DND-41 (cell line): ENCODE measurements around the gene CCL25.

Experiments
- EZH2 ChIP-seq: IDR thresholded peaks from 3 replicates; pipeline ENCODE4 v1.6.1; 2012; ENCODE audit warnings: borderline replicate concordance, low read depth, mild to moderate bottlenecking, moderate library complexity, low read length, inconsistent platforms; ENCODE audit not compliant: severe bottlenecking
- TF ChIP-seq, protein P1 (sequence below): IDR thresholded peaks from 2 replicates; pipeline ENCODE4 v1.5.1; 2012; ENCODE audit warnings: borderline replicate concordance, low read length, moderate library complexity, mild to moderate bottlenecking; ENCODE audit not compliant: poor library complexity, severe bottlenecking; ENCODE audit errors: extremely low read depth

DNA sequence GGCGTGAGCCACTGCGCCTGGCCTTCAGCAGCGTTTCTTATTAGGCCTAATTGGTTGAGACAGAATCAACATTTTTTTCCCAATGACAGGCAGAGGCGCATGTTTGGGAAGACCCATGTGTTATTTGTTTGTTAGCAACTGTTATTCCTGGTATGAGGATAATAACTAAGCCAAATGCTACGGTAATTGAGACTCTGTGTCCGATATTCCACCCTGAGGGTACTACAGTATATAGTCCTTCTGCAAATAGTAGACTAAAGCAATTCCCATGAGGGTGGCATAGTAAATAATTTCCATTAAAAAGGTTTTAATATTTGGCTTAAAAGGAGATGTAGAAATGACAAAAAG lies 18.4 kb upstream of the CCL25 start:
- TF ChIP-seq, protein P1, sequence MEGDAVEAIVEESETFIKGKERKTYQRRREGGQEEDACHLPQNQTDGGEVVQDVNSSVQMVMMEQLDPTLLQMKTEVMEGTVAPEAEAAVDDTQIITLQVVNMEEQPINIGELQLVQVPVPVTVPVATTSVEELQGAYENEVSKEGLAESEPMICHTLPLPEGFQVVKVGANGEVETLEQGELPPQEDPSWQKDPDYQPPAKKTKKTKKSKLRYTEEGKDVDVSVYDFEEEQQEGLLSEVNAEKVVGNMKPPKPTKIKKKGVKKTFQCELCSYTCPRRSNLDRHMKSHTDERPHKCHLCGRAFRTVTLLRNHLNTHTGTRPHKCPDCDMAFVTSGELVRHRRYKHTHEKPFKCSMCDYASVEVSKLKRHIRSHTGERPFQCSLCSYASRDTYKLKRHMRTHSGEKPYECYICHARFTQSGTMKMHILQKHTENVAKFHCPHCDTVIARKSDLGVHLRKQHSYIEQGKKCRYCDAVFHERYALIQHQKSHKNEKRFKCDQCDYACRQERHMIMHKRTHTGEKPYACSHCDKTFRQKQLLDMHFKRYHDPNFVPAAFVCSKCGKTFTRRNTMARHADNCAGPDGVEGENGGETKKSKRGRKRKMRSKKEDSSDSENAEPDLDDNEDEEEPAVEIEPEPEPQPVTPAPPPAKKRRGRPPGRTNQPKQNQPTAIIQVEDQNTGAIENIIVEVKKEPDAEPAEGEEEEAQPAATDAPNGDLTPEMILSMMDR = no peak
- no peak for TF ChIP-seq EZH2
